OCI-LY3 (cell line): ENCODE data around the gene EXOC4.

Source experiments
- H2AFZ ChIP-seq: fragments of 200-600, 300-600 bp; shearing (Covaris generic); 2 replicates; pipeline ENCODE4 v1.6.0; 2014; ENCODE audit warnings: antibody characterized with exemption, low read depth, low read length
- H3K27ac ChIP-seq: fragments of 200-600, 300-600 bp; sonication (generic); 2 replicates; pipeline ENCODE4 v1.5.1; 2014; ENCODE audit warnings: mild to moderate bottlenecking, low read length, moderate library complexity, mixed read lengths
- H3K27me3 ChIP-seq: fragments of 200-600, 300-600 bp; sonication (generic); 2 replicates; pipeline ENCODE4 v1.6.1; 2014; ENCODE audit warnings: low read depth, low read length, mixed read lengths
- H3K36me3 ChIP-seq: fragments of 200-600, 300-600 bp; sonication (generic); replicated peaks from 2 replicates; pipeline ENCODE3; 2014; ENCODE audit warnings: low read depth, low read length, mixed read lengths
- H3K4me1 ChIP-seq: fragments of 300-600, 200-600 bp; sonication (generic); 2 replicates; pipeline ENCODE4 v1.6.1; 2014; ENCODE audit warnings: low read length, mixed read lengths
- H3K4me2 ChIP-seq: fragments of 200-600, 300-600 bp; sonication (generic); 2 replicates; pipeline ENCODE4 v1.6.1; 2014; ENCODE audit warnings: low read length, mixed read lengths
- H3K4me3 ChIP-seq: fragments of 300-600, 200-600 bp; sonication (generic); 2 replicates; pipeline ENCODE4 v1.5.1; 2014; ENCODE audit warnings: antibody characterized with exemption, mild to moderate bottlenecking, low read length, moderate library complexity
- H3K79me2 ChIP-seq: fragments of 300-600, 200-600 bp; shearing (Covaris generic); 2 replicates; pipeline ENCODE4 v1.6.1; 2014; ENCODE audit warnings: mild to moderate bottlenecking, low read length, mixed read lengths
- H3K9ac ChIP-seq: fragments of 300-600, 200-600 bp; shearing (Covaris generic); 2 replicates; pipeline ENCODE4 v1.6.0; 2014; ENCODE audit warnings: mild to moderate bottlenecking, low read length, moderate library complexity
- H3K9me3 ChIP-seq: fragments of 200-600, 300-600 bp; shearing (Covaris generic); 2 replicates; pipeline ENCODE4 v1.6.1; 2014; ENCODE audit warnings: low read length, mixed read lengths; ENCODE audit not compliant: insufficient read depth
- H4K20me1 ChIP-seq: fragments of 200-600, 300-600 bp; sonication (generic); 2 replicates; pipeline ENCODE4 v1.6.1; 2016; ENCODE audit warnings: low read length, mixed read lengths; ENCODE audit not compliant: insufficient read depth
- EZH2phosphoT487 ChIP-seq: fragments of 200-600 bp; shearing (Covaris generic); IDR thresholded peaks from 2 replicates; pipeline ENCODE4 v1.6.1; 2018; ENCODE audit warnings: antibody characterized with exemption, mixed run types, low read depth
- TF ChIP-seq, protein P1 (sequence below): fragments of 200-600, 300-600 bp; sonication (generic); IDR thresholded peaks from 2 replicates; pipeline ENCODE4 v1.5.1; 2014; ENCODE audit warnings: antibody characterized with exemption, low read length, low read depth

Gene EXOC4

GRCh38 chr7:133611955-133612354 is 359.1 kb downstream of the EXOC4 start:
- Histone ChIP-seq H3K27me3 (no peaks in the 10 kb centered on the region), H3K79me2 (no peaks in the 10 kb centered on the region), H3K9me3 (no peaks in the 10 kb centered on the region), H2AFZ (no peak overlapping the region), H3K36me3 (no peaks in the 10 kb centered on the region), H3K4me3 (no peak overlapping the region), H3K4me2 (no peak overlapping the region), H4K20me1 (no peaks in the 10 kb centered on the region), H3K27ac (no peak overlapping the region), H3K9ac (no peak overlapping the region), H3K4me1 (no peaks in the 10 kb centered on the region)
- TF ChIP-seq, protein P1, sequence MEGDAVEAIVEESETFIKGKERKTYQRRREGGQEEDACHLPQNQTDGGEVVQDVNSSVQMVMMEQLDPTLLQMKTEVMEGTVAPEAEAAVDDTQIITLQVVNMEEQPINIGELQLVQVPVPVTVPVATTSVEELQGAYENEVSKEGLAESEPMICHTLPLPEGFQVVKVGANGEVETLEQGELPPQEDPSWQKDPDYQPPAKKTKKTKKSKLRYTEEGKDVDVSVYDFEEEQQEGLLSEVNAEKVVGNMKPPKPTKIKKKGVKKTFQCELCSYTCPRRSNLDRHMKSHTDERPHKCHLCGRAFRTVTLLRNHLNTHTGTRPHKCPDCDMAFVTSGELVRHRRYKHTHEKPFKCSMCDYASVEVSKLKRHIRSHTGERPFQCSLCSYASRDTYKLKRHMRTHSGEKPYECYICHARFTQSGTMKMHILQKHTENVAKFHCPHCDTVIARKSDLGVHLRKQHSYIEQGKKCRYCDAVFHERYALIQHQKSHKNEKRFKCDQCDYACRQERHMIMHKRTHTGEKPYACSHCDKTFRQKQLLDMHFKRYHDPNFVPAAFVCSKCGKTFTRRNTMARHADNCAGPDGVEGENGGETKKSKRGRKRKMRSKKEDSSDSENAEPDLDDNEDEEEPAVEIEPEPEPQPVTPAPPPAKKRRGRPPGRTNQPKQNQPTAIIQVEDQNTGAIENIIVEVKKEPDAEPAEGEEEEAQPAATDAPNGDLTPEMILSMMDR = no peak
- no peak for TF ChIP-seq EZH2phosphoT487

DNA sequence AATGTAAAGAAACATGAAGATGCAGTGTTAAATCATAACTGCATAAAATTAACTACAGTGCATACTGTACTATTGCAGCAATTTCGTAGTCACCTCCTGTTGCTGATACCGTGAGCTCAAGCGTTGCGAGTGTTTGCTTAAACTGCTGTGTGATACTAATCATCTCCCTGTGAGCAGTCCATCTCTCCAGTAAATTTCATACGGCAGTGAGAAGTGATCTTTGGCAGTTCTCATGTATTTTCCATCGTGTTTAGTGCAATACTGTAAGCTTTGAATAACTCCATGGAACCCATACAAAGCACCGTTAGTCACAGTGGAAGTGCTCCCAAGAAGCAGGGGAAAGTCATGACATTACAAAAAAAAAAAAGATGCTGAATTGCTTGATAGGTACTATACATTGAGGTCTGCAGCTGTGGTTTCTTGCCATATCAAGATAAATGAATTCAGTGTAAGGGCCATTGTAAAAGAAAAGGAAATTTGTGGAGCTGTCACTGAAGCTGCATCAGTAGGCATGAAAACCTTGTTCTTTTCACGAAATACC is 360.4 kb downstream of the EXOC4 start:
- Histone ChIP-seq H3K36me3 (no peaks in the 10 kb centered on the region), H3K27ac (no peak overlapping the region), H3K4me3 (no peak overlapping the region), H2AFZ (no peak overlapping the region), H3K27me3 (no peaks in the 10 kb centered on the region), H4K20me1 (no peaks in the 10 kb centered on the region), H3K9ac (no peak overlapping the region), H3K4me1 (no peaks in the 10 kb centered on the region), H3K4me2 (no peak overlapping the region), H3K79me2 (no peaks in the 10 kb centered on the region), H3K9me3 (no peaks in the 10 kb centered on the region)
- TF ChIP-seq EZH2phosphoT487 = no peak
- TF ChIP-seq, protein P1 = no peak

- H3K27me3 ChIP-seq = no peaks in the 10 kb centered on the region
- no peak overlapping the region for H3K9ac ChIP-seq
- H3K4me3 ChIP-seq = no peak overlapping the region
- H3K36me3 ChIP-seq = no peaks in the 10 kb centered on the region
- no peaks in the 10 kb centered on the region for H3K9me3 ChIP-seq
- H2AFZ ChIP-seq = no peak overlapping the region
- no peak for TF ChIP-seq EZH2phosphoT487
- TF ChIP-seq, protein P1 = no peak
- no peaks in the 10 kb centered on the region for H4K20me1 ChIP-seq
- H3K4me1 ChIP-seq = no peaks in the 10 kb centered on the region
- no peak overlapping the region for H3K27ac ChIP-seq
- H3K4me2 ChIP-seq = no peak overlapping the region
- no peaks in the 10 kb centered on the region for H3K79me2 ChIP-seq
Measured at GRCh38 chr7:133614251-133614650, 361.4 kb downstream of the EXOC4 start.

DNA sequence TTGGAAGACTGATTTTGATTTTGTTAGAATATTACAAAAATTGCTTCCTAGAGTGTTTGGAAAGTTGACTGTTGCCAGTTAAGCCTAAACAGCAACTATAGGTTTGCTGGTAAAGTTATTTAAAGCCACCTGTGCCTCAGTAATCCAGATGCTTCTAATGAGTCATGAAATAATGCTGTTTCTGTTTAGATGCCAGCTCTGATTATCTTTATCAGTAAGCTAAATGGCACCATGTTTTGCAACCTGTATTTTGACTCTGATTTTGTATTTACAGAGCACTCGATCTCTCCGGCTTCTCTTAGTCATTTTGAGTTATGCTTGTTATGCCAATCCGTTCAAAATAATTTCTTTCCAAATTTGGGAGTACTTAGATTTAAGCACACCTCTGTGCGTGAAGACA is 366.1 kb downstream of the EXOC4 start:
- TF ChIP-seq, protein P1 = no peak
- no peak for TF ChIP-seq EZH2phosphoT487
- Histone ChIP-seq H3K9me3 (no peaks in the 10 kb centered on the region), H3K36me3 (no peaks in the 10 kb centered on the region), H2AFZ (no peak overlapping the region), H3K27ac (no peak overlapping the region), H3K79me2 (no peaks in the 10 kb centered on the region), H4K20me1 (no peaks in the 10 kb centered on the region), H3K4me1 (no peaks in the 10 kb centered on the region), H3K27me3 (no peaks in the 10 kb centered on the region), H3K9ac (no peak overlapping the region), H3K4me3 (no peak overlapping the region), H3K4me2 (no peak overlapping the region)
